ENCODE measurements around the gene SIGLEC11. TPM values are rescaled to one million over a fixed set of nuclear protein-coding genes. Genes with fewer than 3 reads are reported as not detected.

SIGLEC11 gene
- total and polyA plus RNA-seq, 12 donors = 0.11 to 1.7 (median 0.42) TPM; not detected in 1

GRCh38 chr19:49978324-49978723 is 17.4 kb upstream of the SIGLEC11 start:
- Histone ChIP-seq H3K4me3 (no peak overlapping the region), H3K27ac (no peak overlapping the region), H3K27me3 (no peaks in the 10 kb centered on the region), H3K9me3 (no peaks in the 10 kb centered on the region), H3K4me1 (peaks cover 0 to 9% (median 0%) of the 10 kb centered on the region in 9 donors), H3K36me3 (peaks cover 0 to 81% (median 33%) of the 10 kb centered on the region in 9 donors)
- TF ChIP-seq CTCF (IDR thresholded peaks at IDR 0.05) = no peak
- DNase-seq (no peak), ATAC-seq (no peak)
- WGBS, 2 donors = 84 to 87% methylated on average over 11 of the region's 11 CpGs
- intact Hi-C loops (cut with DNase I) = no loop called here

GRCh38 chr19:49977881-49978280 is 16.9 kb upstream of the SIGLEC11 start:
- 86 to 89% methylated on average over 18 of the region's 18 CpGs for WGBS, 2 donors
- no peak for TF ChIP-seq CTCF (IDR thresholded peaks at IDR 0.05)
- no peak for DNase-seq
- intact Hi-C loops (cut with DNase I) = no loop called here
- H3K27ac ChIP-seq = no peak overlapping the region
- no peaks in the 10 kb centered on the region for H3K27me3 ChIP-seq
- no peak for ATAC-seq
- H3K4me1 ChIP-seq = peaks cover 0 to 9% (median 0%) of the 10 kb centered on the region in 9 donors
- no peak overlapping the region for H3K4me3 ChIP-seq
- H3K9me3 ChIP-seq = no peaks in the 10 kb centered on the region
- peaks cover 0 to 78% (median 33%) of the 10 kb centered on the region in 9 donors for H3K36me3 ChIP-seq

- Histone ChIP-seq H3K27me3 (no peaks in the 10 kb centered on the region), H3K4me3 (no peak overlapping the region), H3K4me1 (peaks cover 0 to 12% (median 0%) of the 10 kb centered on the region in 9 donors), H3K27ac (no peak overlapping the region), H3K36me3 (peaks cover 0 to 70% (median 33%) of the 10 kb centered on the region in 9 donors), H3K9me3 (no peaks in the 10 kb centered on the region)
- no peak for ATAC-seq
- 83 to 92% methylated on average over 13 of the region's 13 CpGs for WGBS, 2 donors
- TF ChIP-seq CTCF (IDR thresholded peaks at IDR 0.05) = no peak
- intact Hi-C loops (cut with DNase I) = no loop called here
- no peak for DNase-seq
These were observed 16.1 kb upstream of the SIGLEC11 start for GRCh38 chr19:49977076-49977475.

GRCh38 chr19:49976496-49976895 is 15.5 kb upstream of the SIGLEC11 start:
- Histone ChIP-seq H3K27me3 (no peaks in the 10 kb centered on the region), H3K9me3 (no peaks in the 10 kb centered on the region), H3K27ac (no peak overlapping the region), H3K4me1 (peaks cover 0 to 16% (median 2%) of the 10 kb centered on the region in 9 donors), H3K36me3 (peaks cover 0 to 64% (median 27%) of the 10 kb centered on the region in 9 donors), H3K4me3 (no peak overlapping the region)
- no peak for ATAC-seq
- DNase-seq = no peak
- intact Hi-C loops (cut with DNase I) = no loop called here
- TF ChIP-seq CTCF (IDR thresholded peaks at IDR 0.05) = no peak
- WGBS, 2 donors = 65% methylated on average over 3 of the region's 3 CpGs

Data from heart right ventricle (tissue), 16 donors.